CD4-positive, alpha-beta T cell treated with Interleukin-12 subunit alpha and Interleukin-12 subunit beta, for 1 hour (primary cell): ENCODE data around the gene ANKFY1.
"Not testable (repeated sequence)": the region's sequence is repeated elsewhere in the genome, so short reads cannot be mapped to it uniquely, and the experiment has no call there.

Source experiments
- DNase-seq: peaks from one replicate; pipeline ENCODE4 v3.0.0-alpha.2; 2020

ANKFY1 gene

DNA sequence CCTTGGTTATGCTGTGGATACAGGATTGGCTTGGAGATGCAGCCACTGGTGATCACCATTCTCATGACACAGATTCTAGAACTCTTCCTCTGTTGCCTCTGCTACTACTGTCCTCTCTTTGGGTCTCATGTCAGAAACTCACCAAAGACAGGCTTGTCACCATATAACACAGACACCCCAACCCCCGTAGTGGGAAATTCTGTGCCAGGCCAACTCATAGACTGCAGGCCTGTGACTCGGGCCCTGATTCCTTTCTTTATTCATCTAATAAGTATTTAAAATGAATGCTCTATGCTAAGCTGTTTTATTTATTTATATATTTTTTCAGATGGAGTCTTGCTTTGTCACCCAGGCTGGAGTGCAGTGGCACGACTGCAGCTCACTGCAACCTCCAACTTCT is 111.3 kb downstream of the ANKFY1 start:
- no peak for DNase-seq

DNA sequence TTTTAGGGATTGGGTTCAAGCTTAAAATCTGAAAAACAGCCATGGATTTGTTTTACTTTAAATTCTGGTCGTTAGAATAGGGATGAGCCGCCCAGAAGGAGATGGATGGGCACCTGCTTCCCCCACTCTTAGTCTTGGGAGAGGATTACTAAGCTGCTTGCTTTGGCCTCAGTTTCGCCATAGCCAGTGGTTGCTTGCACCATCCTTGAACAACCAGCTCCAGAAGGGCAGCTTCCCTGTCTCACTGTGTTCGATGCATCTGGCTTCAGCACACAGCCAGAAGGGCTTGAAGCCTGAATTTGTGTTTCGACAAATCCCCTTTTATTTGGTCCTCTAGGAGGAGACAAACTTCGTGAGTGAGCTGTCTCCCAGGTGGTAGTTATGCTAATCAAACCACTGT is 113.7 kb downstream of the ANKFY1 start:
- no peak for DNase-seq

DNA sequence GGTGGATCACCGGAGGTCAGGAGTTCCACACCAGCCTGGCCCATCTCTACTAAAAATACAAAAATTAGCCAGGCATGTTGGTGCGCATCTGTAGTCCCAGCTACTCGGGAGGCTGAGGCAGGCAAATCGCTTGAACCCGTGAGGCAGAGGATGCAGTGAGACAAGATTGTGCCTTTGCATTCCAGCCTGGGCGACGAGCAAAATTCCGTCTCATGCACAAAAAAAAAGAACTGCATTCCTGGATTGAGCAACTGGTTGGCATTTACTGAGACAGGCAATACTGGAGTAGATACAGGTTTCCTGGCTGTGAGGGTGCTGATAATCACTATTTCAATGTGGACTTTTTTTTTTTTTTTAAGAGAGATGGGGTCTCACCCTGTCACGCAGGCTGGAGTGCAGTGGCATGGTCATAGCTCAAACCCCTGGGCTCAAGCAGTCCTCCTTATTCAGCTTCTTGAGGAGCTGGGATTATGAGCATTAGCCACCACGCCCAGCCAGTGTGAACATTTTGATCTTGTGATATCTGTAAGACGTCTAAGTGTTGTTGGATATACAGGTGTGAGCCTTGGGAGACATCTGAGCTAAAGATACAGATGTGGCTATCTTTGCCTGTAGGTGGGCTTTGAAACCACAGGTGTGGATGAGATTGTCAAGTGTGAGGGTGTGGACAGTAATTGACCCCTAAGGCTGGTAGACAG is 115.0 kb downstream of the ANKFY1 start:
- no peak for DNase-seq

DNA sequence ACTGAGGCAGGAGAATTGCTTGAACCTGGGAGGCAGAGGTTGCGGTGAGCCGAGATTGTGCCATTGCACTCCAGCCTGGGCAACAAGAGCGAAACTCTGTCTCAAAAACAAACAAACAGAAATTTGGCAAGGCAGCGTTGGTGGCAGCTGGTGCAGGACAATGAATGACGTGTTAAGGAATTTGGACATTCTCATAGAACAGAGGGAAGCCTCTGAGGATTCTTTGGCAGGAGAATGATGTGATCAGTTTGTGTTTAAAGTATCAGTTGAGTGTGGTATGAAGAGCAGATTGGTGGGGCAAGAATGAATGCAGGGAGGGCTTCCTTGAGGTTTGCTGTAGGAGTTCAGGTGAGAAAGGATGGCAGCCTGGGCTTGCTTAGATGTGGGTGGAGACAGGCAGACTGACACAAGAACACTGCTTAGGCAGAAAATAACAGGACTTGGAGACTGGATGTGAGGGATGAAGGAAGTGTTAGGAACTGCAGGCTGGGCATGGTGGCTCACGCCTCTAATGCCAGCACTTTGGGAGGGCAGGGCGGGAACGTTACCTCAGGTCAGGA is 115.9 kb downstream of the ANKFY1 start:
- DNase-seq, result no peak

DNA sequence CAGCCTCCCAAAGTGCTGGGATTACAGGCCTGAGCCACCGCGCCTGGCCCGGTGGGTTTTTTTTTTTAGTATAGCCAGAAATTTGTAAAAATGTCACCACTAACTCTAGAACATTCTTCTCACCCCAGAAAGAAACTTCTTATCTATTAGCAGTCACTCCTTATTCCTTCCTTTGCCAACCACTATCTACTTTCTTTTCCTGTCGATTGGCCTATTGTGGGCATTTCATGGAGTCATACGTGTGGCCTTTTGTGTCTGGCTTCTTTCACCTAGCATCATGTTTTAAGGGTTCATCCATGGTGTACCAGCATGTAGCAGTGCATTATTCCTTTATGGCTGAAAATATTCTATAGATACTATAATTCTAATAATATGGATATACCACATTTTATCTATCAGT is 117.1 kb downstream of the ANKFY1 start:
- no peak for DNase-seq

DNA sequence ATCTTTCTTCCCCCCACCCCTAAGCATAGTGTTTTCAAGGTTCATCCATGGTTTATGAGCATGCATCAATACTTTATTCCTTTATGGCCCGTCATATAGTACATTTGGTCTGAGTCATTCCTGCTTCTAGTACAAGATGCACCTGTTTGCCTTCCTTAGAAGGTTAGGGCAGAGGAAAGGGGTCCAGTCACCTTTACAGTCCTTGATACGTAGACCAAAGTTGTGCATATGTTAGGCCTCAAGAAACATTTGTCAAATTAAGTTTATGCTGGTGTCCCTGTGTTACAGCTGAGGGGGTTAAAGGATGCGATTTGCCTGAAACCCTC is 119.4 kb downstream of the ANKFY1 start:
- peak; percentile 9 for DNase-seq

DNA sequence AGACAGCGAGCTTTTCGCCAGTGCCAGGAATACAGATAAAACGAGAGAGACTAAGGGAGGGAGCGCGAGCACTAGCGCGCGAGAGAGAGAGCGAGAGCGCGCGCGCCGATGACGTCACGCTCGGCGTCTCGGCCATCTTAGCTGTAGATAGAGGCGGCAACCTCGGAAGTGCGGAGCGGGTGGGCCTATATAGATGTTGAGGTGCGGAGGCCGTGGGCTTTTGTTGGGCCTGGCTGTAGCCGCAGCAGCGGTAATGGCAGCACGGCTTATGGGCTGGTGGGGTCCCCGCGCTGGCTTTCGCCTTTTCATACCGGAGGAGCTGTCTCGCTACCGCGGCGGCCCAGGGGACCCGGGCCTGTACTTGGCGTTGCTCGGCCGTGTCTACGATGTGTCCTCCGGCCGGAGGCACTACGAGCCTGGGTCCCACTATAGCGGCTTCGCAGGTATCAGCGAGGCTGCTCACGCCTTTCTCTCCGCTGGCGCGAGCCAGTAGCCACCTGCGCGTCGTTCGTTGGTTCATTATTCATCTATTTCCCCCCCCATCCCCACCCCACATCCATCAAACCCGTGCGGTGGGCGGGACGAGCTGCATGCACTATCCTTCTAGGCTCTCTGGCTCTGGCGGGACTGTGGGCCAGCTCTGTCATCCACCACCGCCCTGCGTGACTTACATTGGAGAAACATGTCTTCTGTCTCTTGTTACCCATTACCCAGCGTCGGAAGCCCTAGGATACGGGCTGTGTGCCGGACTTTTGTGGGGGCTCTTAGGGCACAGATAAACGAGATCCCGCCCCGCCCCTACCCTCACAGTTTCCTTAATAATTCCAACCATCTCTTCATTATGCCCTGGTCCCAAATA is 120.0 kb downstream of the ANKFY1 start:
- DNase-seq, result peak; percentile 93

DNA sequence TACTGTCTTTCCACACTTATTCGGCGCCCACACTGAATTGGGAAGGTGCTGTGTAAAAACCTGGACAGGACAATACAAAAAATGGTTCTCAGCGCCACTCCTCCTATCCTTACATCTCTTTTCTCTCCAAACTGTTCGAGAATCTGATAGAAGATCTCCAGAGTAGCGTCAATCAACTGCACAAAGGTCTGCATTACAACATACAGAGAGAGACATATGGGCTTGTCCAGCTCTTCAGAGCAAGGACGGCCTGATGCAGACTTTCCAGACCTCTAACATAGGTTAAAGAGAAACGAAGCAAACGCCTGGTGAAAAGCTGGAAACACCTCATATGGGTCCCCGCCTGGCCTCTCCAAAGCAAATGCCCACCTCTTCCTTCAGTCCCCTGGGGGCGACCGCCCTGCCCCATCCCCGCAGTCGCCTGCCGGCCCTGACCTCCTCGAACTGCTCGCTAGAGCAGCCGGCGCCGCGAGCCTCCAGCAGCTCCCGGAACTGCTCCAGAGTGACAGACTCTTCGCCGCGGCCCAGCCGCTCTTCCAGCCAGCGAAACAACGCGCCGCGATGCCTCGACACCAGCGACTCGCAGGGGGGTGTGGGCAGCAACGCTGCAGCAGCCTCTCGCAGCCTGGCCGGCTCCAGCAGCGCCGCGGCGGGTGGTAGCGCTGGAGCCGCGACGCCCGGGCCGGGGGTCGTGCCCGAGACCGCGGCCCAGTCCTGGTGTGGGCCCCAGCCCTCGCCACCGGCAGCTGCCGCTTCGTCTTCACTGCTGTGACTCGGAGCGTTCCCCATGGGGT is 121.5 kb downstream of the ANKFY1 start:
- DNase-seq, result no peak

DNA sequence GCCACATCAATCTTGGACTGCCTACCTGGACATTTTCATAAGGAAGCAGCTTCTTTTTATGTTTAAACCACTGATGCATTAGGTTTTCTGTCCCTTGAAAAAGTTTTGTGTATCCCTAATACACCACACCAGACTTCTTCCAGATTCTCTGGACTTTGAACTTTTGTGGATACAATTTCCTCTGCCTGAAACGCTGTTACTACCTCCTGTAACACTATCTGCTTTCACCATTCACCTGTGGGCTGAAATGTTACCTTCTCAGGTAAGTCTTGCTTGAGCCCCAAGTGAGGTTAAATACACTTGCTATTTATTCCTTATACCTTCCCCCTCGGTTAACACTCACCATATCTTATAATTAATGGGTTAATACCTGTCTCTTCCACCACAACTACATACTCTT is 123.7 kb downstream of the ANKFY1 start:
- no peak for DNase-seq

DNA sequence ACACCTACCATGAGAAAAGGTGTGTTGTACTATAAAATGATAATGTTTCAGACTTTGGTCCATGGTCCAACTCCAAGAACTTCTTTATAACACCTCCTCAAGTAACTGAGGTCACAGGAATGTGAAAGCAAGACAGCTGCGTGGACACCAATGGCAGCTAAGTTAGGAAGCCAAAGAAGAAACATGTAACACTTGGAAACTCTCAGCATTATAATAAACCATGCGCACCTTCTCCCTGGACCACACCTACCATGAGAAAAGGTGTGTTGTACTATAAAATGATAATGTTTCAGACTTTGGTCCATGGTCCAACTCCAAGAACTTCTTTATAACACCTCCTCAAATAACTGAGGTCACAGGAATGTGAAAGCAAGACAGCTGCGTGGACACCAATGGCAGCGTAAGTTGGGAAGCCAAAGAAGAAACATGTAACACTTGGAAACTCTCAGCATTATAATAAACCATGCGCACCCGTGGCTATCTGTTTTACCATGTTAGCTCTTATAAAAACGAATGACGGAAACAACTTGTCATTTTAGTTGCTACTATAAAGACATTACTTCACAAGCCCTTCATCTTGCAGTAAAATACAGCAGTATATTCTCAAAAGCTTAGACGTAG is 124.8 kb downstream of the ANKFY1 start:
- not testable (repeated sequence) for DNase-seq

DNA sequence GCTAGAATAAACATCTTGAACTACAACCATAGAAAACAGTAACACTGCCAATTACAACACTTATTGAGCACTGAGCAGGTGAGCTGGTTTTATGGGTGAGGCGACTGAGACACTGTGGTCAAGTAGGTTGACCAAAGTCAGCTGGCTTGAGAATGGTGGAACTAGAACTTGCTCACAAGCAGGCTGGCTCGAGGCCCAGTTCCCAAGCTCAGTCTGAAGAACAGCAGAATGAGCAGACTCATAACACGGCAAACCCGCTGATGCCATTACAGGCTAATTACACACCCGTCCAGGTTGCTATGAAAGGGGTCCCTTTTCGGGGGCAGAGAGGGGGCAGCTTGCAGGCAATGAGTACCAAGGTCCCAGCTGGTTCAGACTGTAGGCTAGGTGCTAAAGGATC is 127.4 kb downstream of the ANKFY1 start:
- no peak for DNase-seq

DNA sequence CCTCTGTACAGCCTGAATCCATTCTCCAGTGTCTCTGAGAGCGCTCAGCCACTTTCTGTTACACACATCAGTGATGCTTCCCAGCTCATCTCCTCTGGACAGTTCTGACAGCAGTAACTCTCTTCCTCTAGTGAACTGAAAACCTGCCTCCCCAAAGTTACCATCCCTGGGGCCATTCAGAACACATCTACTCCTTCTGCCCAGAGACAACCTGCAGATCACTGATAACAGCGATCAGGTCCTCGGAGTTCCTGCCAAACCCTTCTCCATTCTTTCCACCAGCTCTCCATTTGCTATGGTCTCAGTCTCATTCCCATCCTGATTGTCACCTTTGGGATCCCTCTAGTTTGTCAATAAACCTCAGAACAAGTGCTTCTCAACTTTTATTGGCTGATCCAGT is 128.3 kb downstream of the ANKFY1 start:
- no peak for DNase-seq

DNA sequence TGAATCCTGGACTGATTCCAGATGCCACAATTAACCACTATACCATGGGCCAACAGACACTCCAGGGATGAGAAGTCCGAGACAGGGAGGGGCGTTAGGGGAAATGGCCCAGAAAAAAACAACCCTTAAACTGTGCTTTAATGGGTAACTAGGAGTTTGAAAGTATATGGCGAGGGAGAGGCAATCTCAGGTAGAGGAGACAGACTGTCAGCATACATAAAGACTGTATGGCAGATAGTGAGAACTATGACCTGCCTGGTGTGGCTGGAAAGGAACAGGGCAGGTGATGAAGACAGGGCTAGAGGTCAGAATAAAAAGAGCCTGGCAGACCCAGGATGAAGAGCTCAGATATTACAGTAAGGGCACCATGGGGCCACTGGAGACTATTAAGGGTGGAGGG is 129.1 kb downstream of the ANKFY1 start:
- no peak for DNase-seq

DNA sequence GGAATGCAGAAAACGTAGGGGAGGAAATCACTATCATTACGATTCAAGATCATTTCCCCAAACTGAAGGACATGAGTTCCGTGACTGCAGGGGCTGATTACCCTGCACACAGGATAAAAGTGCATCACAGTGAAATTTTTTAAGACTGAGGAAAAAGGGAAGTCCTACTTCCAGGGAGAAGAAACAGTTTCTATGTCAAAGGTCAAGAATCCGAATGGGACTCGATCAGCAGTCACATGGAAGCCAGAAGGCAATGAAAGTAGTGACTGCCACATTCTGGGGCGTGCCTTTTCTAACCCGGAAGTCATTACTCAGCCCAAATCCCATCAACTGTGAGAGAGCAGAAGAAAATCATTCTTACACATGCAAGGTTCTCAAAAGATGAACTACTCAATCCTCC is 133.1 kb downstream of the ANKFY1 start:
- peak; percentile 9 for DNase-seq

DNA sequence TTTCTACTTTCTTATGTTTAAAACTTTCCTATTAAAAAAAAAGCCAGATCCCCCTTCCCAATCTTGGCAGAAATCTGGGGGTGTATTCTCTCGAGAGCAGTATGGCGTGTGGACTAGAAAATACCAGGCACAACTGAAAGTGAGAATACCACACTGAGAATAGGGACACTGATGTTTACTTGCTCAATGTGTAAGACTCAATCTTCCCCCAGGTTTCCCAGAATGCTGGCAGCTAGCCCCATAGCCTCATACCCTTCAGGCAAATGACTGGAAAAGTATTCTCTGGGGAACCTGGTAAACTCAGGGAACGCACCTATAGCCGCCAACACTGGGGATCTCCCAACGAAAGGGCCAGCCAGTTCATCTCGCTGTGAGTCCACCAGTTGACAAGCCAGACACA is 136.2 kb downstream of the ANKFY1 start:
- no peak for DNase-seq

DNA sequence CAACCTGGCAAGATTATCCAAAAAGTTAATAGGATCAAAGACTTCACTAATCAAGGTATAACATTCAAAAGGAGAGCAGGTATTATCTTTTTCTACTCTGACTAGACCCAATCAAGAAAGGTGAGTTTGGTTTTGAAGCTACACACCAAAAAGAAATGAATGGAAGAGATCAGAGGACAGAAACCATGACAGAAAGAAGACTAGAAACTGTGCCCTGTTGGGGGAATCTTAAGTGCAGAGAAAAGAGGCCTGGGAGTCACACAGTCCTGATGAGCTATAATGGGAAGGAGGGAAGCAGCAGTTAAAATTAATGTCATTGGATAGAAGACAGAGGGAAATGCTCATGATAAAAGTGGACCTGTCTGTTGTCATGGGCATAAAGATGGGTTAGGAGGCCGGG is 138.2 kb downstream of the ANKFY1 start:
- no peak for DNase-seq

DNA sequence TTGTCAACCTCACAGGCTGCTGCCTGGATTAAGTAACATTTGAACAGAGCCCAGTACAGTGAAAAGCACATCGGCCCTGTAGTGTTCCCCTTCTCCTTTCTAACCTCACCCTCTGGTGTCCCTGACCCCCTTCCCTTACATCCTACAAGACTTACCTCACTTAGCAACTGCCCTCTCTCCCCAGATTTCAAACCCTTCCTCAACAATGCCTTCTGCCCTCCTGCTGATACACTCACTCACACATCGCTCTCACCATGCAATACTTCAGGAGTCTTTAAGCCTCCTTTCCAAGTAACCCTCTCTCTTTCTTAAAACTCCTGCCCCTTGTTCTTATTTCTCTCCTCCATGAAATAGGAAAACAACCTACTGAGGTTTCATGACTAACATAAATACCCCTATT is 138.8 kb downstream of the ANKFY1 start:
- no peak for DNase-seq

DNA sequence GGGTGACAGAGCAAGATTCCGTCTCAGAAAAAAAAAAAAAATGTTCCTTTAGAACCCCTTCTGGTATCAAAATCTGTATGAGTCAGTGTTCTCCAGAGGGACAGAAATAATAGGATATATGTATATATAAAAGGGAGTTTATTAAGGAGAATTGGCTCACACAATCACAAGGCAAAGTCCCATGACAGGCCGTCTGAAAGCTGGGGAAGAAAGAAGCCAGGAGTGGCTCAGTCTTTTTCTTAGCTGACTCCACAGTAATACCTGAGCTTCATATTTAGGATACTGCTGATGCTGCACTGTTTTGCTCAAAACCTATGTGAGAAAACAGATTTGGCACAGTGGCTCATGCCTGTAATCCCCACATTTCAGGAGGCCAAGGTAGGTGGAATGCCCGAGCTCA is 143.4 kb downstream of the ANKFY1 start:
- no peak for DNase-seq

DNA sequence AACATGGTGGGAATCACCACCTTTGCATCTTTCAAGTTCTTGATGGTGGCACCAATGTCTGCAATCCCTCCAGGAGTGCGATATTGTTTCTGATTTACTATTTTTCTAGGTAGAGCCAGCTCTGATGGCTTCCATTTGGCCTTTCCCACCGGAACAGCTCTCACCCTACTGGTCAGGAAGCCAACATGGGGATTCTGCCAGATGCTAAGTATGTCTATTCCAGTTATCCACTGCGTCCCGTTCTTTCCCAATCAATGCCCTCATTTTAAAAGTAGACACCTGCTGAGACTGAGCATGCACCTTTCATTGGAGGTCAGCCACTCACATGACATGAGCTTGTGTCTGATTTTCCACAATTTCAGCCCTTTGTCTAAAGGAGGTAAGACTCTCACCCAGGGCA is 144.5 kb downstream of the ANKFY1 start:
- DNase-seq, result no peak

DNA sequence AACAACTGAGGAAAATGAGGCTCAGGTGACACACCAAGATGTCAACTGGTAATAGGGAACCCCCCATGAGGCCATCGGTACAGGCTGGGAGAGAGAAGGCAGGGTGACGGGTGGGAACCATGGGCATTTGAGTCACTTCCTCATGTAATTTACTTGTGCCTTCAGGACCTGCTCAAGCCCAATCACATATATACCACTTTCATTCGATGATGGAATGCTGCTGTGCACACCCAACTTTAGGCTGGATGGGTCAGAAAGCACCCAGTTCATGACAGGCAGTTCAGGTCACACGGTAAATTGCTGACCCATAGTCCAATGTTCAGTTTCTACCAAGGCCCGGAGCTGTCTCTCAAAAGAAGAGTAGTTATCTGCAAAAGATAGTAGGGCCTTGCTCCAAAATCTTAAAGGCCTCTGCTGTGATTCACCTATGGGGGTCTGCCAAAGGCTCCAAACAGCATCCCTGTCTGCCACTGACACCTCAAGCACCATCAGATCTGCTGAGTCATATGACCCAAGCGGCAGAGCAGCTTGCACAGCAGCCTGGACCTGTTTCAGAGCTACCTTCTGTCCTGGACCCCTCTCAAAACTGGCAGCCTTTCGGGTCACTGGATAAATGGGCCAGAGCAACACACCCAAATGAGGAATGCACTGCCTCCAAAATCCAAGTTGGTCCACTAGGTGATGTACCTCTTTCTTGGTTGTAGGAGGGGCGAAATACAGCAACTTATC is 145.6 kb downstream of the ANKFY1 start:
- DNase-seq, result no peak

DNA sequence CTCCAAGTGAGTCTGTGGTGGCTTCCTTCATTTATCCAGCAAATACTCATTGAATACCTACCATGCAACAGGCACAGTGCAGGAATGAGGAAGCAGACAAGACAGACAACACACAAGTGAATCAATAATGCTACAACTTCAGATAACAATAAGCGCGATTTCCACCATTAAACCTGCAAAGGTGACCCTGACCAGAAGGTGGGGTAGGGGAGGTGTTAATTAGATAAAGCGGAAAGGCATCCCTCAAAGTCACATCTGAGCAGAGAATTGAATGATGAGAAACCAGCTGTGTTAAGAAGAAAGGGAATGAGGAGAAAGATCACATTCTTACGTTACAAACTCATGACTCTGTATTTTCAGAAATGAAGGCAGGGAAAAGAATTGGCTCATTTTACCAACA is 147.3 kb downstream of the ANKFY1 start:
- DNase-seq, result no peak
